Measurements from ENCODE around the gene SBF2.

The SBF2 gene

GRCh38 chr11:9847636-9848035 is 446.4 kb downstream of the SBF2 start:
- no peaks in the 10 kb centered on the region for H3K9me3 ChIP-seq (ENCODE audit: control insufficient read depth, insufficient read depth, low read depth, low read length)
- H3K4me3 ChIP-seq (ENCODE audit: low read depth, low read length) = no peak overlapping the region
- H3K4me1 ChIP-seq (ENCODE audit: control insufficient read depth, insufficient read depth, low read length) = no peaks in the 10 kb centered on the region
- no peak overlapping the region for H3K27ac ChIP-seq (ENCODE audit: low read depth, low read length)
- H3K9ac ChIP-seq (ENCODE audit: low read length) = no peak overlapping the region
- H3K27me3 ChIP-seq (ENCODE audit: control insufficient read depth, insufficient read depth, low read length) = no peaks in the 10 kb centered on the region
- peaks cover 7% of the 10 kb centered on the region; the same call in 1 of the 2 replicates for H3K36me3 ChIP-seq (ENCODE audit: control insufficient read depth, insufficient read depth, low read length)

DNA sequence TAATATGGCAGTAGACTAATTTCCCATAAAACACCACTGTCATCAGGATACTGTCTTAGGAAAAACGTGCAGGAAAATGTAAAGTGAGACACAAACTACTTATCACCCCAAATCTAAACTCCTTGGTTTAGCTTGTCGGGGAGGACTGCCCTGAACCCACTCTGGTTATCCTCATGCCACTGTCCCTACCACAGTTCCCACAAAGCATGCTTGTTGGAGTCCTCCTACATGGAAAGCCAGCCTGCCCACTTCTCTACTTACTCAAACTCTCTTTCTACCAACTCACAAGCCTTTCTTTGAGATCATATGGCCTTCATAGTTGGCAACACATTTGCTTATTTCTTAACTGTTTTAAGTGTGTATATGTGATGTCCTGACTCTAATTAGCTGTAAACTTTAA is 451.1 kb downstream of the SBF2 start:
- H3K36me3 ChIP-seq (ENCODE audit: control insufficient read depth, insufficient read depth, low read length) = peaks cover 7% of the 10 kb centered on the region; the same call in 1 of the 2 replicates
- H3K9ac ChIP-seq (ENCODE audit: low read length) = no peak overlapping the region
- no peaks in the 10 kb centered on the region for H3K9me3 ChIP-seq (ENCODE audit: control insufficient read depth, insufficient read depth, low read depth, low read length)
- no peak overlapping the region for H3K27ac ChIP-seq (ENCODE audit: low read depth, low read length)
- H3K27me3 ChIP-seq (ENCODE audit: control insufficient read depth, insufficient read depth, low read length) = no peaks in the 10 kb centered on the region
- H3K4me1 ChIP-seq (ENCODE audit: control insufficient read depth, insufficient read depth, low read length) = peaks cover 15% of the 10 kb centered on the region
- no peak overlapping the region for H3K4me3 ChIP-seq (ENCODE audit: low read depth, low read length)

GRCh38 chr11:9840460-9841004 is 453.5 kb downstream of the SBF2 start:
- no peak overlapping the region for H3K9ac ChIP-seq (ENCODE audit: low read length)
- H3K27me3 ChIP-seq (ENCODE audit: control insufficient read depth, insufficient read depth, low read length) = no peaks in the 10 kb centered on the region
- H3K4me1 ChIP-seq (ENCODE audit: control insufficient read depth, insufficient read depth, low read length) = peaks cover 15% of the 10 kb centered on the region
- H3K9me3 ChIP-seq (ENCODE audit: control insufficient read depth, insufficient read depth, low read depth, low read length) = no peaks in the 10 kb centered on the region
- no peak overlapping the region for H3K27ac ChIP-seq (ENCODE audit: low read depth, low read length)
- H3K4me3 ChIP-seq (ENCODE audit: low read depth, low read length) = no peak overlapping the region
- H3K36me3 ChIP-seq (ENCODE audit: control insufficient read depth, insufficient read depth, low read length) = no peaks in the 10 kb centered on the region

GRCh38 chr11:9839550-9839949 is 454.5 kb downstream of the SBF2 start:
- Histone ChIP-seq H3K4me1 (ENCODE audit: control insufficient read depth, insufficient read depth, low read length) (peaks cover 15% of the 10 kb centered on the region), H3K27ac (ENCODE audit: low read depth, low read length) (0 out of 2 replicates have a peak overlapping the region, but pooled peaks have one; percentile 22), H3K27me3 (ENCODE audit: control insufficient read depth, insufficient read depth, low read length) (no peaks in the 10 kb centered on the region), H3K4me3 (ENCODE audit: low read depth, low read length) (no peak overlapping the region), H3K9me3 (ENCODE audit: control insufficient read depth, insufficient read depth, low read depth, low read length) (no peaks in the 10 kb centered on the region), H3K36me3 (ENCODE audit: control insufficient read depth, insufficient read depth, low read length) (no peaks in the 10 kb centered on the region), H3K9ac (ENCODE audit: low read length) (no peak overlapping the region)

DNA sequence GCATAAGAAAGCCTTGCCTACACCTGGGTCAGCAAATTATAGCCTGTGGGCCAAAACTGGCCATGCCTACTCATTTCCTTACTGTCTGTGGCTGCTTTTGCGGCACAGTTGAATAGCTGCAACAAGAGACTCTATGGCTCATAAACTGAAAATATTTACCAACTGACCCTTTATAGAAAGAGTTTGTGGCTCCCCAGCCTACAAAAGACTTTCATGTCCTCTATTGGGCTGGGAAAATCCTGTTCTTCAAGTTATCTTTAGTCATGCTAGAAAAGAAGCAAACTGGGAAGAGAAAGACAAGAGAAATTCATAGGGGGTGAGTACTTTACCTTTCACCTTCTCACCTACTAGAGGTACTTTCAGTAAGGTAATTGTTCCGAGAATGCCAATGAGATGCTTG is 455.1 kb downstream of the SBF2 start:
- H3K4me3 ChIP-seq (ENCODE audit: low read depth, low read length) = no peak overlapping the region
- no peaks in the 10 kb centered on the region for H3K36me3 ChIP-seq (ENCODE audit: control insufficient read depth, insufficient read depth, low read length)
- no peaks in the 10 kb centered on the region for H3K9me3 ChIP-seq (ENCODE audit: control insufficient read depth, insufficient read depth, low read depth, low read length)
- H3K27ac ChIP-seq (ENCODE audit: low read depth, low read length) = peak overlapping the region; percentile 22; the same call in 1 of the 2 replicates
- H3K27me3 ChIP-seq (ENCODE audit: control insufficient read depth, insufficient read depth, low read length) = no peaks in the 10 kb centered on the region
- H3K9ac ChIP-seq (ENCODE audit: low read length) = peak overlapping the region; percentile 33
- peaks cover 15% of the 10 kb centered on the region for H3K4me1 ChIP-seq (ENCODE audit: control insufficient read depth, insufficient read depth, low read length)

DNA sequence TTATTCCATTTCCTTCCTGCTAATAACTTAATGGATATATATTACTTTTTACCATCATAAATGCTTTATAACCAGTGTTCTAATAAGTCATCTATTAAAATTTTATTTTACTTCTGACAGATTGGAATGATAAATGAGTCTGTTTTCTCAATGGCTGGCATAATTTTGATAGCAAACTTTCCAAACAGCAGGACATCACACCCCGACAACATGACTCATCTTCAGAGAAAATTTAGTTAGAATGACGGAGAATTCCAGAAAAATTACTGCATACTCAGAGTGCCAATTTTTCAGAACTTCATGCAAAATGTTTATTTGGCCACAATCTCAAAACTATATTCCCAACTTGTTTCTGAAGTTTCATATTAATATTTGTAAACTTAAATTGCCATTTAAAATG is 455.8 kb downstream of the SBF2 start:
- no peaks in the 10 kb centered on the region for H3K27me3 ChIP-seq (ENCODE audit: control insufficient read depth, insufficient read depth, low read length)
- H3K9me3 ChIP-seq (ENCODE audit: control insufficient read depth, insufficient read depth, low read depth, low read length) = no peaks in the 10 kb centered on the region
- H3K9ac ChIP-seq (ENCODE audit: low read length) = no peak overlapping the region
- peaks cover 15% of the 10 kb centered on the region for H3K4me1 ChIP-seq (ENCODE audit: control insufficient read depth, insufficient read depth, low read length)
- H3K4me3 ChIP-seq (ENCODE audit: low read depth, low read length) = no peak overlapping the region
- no peak overlapping the region for H3K27ac ChIP-seq (ENCODE audit: low read depth, low read length)
- no peaks in the 10 kb centered on the region for H3K36me3 ChIP-seq (ENCODE audit: control insufficient read depth, insufficient read depth, low read length)

- Histone ChIP-seq H3K36me3 (ENCODE audit: control insufficient read depth, insufficient read depth, low read length) (no peaks in the 10 kb centered on the region), H3K4me3 (ENCODE audit: low read depth, low read length) (no peak overlapping the region), H3K9ac (ENCODE audit: low read length) (no peak overlapping the region), H3K27ac (ENCODE audit: low read depth, low read length) (no peak overlapping the region), H3K9me3 (ENCODE audit: control insufficient read depth, insufficient read depth, low read depth, low read length) (no peaks in the 10 kb centered on the region), H3K4me1 (ENCODE audit: control insufficient read depth, insufficient read depth, low read length) (peaks cover 11% of the 10 kb centered on the region), H3K27me3 (ENCODE audit: control insufficient read depth, insufficient read depth, low read length) (no peaks in the 10 kb centered on the region)
Measured at GRCh38 chr11:9834291-9834690, 459.7 kb downstream of the SBF2 start.

DNA sequence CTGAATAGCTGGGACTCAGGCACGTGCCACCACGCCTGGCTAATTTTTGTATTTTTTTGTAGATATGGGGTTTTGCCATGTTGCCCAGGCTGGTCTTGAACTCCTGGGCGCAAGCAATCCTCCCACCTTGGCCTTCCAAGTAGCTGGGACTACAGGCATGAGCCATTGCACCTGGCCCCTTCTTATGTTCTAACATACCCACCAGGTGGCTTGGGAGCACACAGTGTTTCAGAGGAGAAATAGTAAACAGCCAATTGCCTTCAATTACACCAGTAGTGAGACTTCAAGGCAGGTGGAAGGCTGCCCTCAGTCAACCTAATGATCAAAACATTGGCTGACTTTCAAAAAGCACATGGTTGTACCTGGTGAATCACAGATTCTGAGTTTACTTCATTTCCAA is 462.9 kb downstream of the SBF2 start:
- H3K4me3 ChIP-seq (ENCODE audit: low read depth, low read length) = no peak overlapping the region
- H3K4me1 ChIP-seq (ENCODE audit: control insufficient read depth, insufficient read depth, low read length) = no peaks in the 10 kb centered on the region
- no peaks in the 10 kb centered on the region for H3K36me3 ChIP-seq (ENCODE audit: control insufficient read depth, insufficient read depth, low read length)
- H3K9ac ChIP-seq (ENCODE audit: low read length) = no peak overlapping the region
- H3K27me3 ChIP-seq (ENCODE audit: control insufficient read depth, insufficient read depth, low read length) = no peaks in the 10 kb centered on the region
- no peaks in the 10 kb centered on the region for H3K9me3 ChIP-seq (ENCODE audit: control insufficient read depth, insufficient read depth, low read depth, low read length)
- H3K27ac ChIP-seq (ENCODE audit: low read depth, low read length) = no peak overlapping the region

DNA sequence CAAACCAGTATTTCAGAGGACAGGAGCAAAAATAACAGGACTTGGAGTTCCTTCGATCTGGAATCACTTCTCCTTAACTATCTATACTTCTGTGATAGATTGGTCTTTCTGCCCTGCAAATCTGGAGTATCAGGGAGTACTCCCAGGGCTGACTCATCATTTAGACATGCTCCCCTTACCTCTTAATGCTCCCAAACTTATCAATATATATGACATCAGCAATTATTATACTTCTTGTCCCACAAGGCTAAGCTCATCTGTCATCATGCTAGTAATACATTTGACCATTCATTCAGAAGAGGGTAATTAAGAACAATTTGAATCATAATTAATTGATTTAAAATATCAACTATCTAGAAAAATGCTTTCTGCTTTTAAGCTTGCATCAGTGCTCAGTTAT is 466.3 kb downstream of the SBF2 start:
- Histone ChIP-seq H3K27ac (ENCODE audit: low read depth, low read length) (no peak overlapping the region), H3K4me1 (ENCODE audit: control insufficient read depth, insufficient read depth, low read length) (no peaks in the 10 kb centered on the region), H3K27me3 (ENCODE audit: control insufficient read depth, insufficient read depth, low read length) (no peaks in the 10 kb centered on the region)

GRCh38 chr11:9826390-9826789 is 467.6 kb downstream of the SBF2 start:
- Histone ChIP-seq H3K4me3 (ENCODE audit: low read depth, low read length) (no peak overlapping the region), H3K9ac (ENCODE audit: low read length) (no peak overlapping the region), H3K36me3 (ENCODE audit: control insufficient read depth, insufficient read depth, low read length) (no peaks in the 10 kb centered on the region), H3K27me3 (ENCODE audit: control insufficient read depth, insufficient read depth, low read length) (no peaks in the 10 kb centered on the region), H3K4me1 (ENCODE audit: control insufficient read depth, insufficient read depth, low read length) (peaks cover 8% of the 10 kb centered on the region), H3K27ac (ENCODE audit: low read depth, low read length) (no peak overlapping the region), H3K9me3 (ENCODE audit: control insufficient read depth, insufficient read depth, low read depth, low read length) (no peaks in the 10 kb centered on the region)

More for the DNA sequence above, 466.3 kb downstream of the SBF2 start:
- Histone ChIP-seq H3K36me3 (ENCODE audit: control insufficient read depth, insufficient read depth, low read length) (no peaks in the 10 kb centered on the region), H3K4me3 (ENCODE audit: low read depth, low read length) (no peak overlapping the region), H3K9ac (ENCODE audit: low read length) (no peak overlapping the region), H3K9me3 (ENCODE audit: control insufficient read depth, insufficient read depth, low read depth, low read length) (no peaks in the 10 kb centered on the region)

DNA sequence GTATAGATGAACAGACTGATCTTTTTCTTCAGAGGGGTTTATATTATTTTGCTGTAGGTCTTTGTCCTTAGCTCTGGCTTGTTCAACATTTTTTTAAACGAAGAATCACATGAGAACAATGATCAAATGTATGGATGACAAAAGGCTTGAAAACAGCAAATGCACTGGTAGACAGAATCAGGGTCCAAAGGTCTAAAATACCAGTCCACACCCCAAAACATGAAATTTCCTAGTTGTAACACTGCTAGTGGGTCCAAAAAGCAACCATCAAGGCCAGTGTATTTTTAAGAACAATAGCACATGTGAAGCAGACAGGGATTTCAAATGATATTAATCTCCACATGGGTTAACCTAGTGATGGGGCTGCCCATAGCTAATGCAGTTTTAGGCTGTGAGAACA is 468.1 kb downstream of the SBF2 start:
- Histone ChIP-seq H3K36me3 (ENCODE audit: control insufficient read depth, insufficient read depth, low read length) (no peaks in the 10 kb centered on the region), H3K9ac (ENCODE audit: low read length) (no peak overlapping the region), H3K27ac (ENCODE audit: low read depth, low read length) (no peak overlapping the region), H3K4me3 (ENCODE audit: low read depth, low read length) (no peak overlapping the region), H3K4me1 (ENCODE audit: control insufficient read depth, insufficient read depth, low read length) (peaks cover 13% of the 10 kb centered on the region), H3K27me3 (ENCODE audit: control insufficient read depth, insufficient read depth, low read length) (no peaks in the 10 kb centered on the region), H3K9me3 (ENCODE audit: control insufficient read depth, insufficient read depth, low read depth, low read length) (no peaks in the 10 kb centered on the region)

GRCh38 chr11:9825315-9825714 is 468.7 kb downstream of the SBF2 start:
- Histone ChIP-seq H3K27me3 (ENCODE audit: control insufficient read depth, insufficient read depth, low read length) (no peaks in the 10 kb centered on the region), H3K4me3 (ENCODE audit: low read depth, low read length) (no peak overlapping the region), H3K4me1 (ENCODE audit: control insufficient read depth, insufficient read depth, low read length) (peaks cover 19% of the 10 kb centered on the region), H3K27ac (ENCODE audit: low read depth, low read length) (no peak overlapping the region), H3K36me3 (ENCODE audit: control insufficient read depth, insufficient read depth, low read length) (no peaks in the 10 kb centered on the region), H3K9me3 (ENCODE audit: control insufficient read depth, insufficient read depth, low read depth, low read length) (no peaks in the 10 kb centered on the region), H3K9ac (ENCODE audit: low read length) (no peak overlapping the region)

All from HUES6 (cell line).